ENCODE results near the gene TMEM259. TPM values are rescaled to one million over a fixed set of nuclear protein-coding genes. Genes with fewer than 3 reads are reported as not detected.

Gene TMEM259
- total and polyA plus RNA-seq, 9 of the 15 experiments (the other 6 are each of a cell fraction or from before 2014, with no cell fraction given), result 0.52 to 231 (median 63.6) TPM

DNA sequence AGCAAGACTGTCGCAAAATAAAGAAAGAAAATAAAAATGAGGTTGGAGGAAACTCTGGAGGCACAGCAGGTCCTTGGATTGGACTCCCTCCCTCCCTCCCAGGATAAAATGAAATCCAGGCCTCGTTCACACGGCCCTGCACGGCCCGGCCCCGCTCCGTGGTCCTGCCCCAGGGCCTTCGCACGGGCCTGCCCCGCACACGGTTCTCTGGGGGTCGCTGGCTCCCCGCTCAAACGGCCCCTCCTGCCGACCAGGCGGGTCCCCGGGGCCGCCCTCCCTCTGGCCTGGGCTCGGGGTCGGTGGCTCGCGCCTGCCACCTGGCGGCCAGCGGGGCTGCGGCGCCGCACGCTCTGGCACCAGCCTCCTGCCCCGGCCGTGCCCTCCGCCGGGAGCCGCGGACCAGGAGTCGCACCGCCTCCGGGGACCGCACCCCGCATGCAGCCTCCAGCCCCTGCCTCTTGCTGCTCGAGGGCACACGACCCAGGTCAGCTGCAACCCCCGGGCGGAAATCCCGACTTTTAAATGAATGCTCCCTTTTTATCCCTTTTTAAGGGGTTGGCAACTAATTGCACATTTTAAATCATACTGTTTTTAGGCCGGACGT, 38.3 kb downstream of the TMEM259 start (continued):
- TF ChIP-seq, protein P1, sequence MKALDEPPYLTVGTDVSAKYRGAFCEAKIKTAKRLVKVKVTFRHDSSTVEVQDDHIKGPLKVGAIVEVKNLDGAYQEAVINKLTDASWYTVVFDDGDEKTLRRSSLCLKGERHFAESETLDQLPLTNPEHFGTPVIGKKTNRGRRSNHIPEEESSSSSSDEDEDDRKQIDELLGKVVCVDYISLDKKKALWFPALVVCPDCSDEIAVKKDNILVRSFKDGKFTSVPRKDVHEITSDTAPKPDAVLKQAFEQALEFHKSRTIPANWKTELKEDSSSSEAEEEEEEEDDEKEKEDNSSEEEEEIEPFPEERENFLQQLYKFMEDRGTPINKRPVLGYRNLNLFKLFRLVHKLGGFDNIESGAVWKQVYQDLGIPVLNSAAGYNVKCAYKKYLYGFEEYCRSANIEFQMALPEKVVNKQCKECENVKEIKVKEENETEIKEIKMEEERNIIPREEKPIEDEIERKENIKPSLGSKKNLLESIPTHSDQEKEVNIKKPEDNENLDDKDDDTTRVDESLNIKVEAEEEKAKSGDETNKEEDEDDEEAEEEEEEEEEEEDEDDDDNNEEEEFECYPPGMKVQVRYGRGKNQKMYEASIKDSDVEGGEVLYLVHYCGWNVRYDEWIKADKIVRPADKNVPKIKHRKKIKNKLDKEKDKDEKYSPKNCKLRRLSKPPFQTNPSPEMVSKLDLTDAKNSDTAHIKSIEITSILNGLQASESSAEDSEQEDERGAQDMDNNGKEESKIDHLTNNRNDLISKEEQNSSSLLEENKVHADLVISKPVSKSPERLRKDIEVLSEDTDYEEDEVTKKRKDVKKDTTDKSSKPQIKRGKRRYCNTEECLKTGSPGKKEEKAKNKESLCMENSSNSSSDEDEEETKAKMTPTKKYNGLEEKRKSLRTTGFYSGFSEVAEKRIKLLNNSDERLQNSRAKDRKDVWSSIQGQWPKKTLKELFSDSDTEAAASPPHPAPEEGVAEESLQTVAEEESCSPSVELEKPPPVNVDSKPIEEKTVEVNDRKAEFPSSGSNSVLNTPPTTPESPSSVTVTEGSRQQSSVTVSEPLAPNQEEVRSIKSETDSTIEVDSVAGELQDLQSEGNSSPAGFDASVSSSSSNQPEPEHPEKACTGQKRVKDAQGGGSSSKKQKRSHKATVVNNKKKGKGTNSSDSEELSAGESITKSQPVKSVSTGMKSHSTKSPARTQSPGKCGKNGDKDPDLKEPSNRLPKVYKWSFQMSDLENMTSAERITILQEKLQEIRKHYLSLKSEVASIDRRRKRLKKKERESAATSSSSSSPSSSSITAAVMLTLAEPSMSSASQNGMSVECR (CRISPR knock-in tag; IDR thresholded peaks at IDR 0.05), result peak; percentile 53; the same call in 1 of the 2 replicates
- no peak for TF ChIP-seq NBN (IDR thresholded peaks at IDR 0.05; ENCODE audit: low read depth)
- 0 out of 2 replicates have a peak, but pooled peaks have one; percentile 15 for TF ChIP-seq KAT7 (CRISPR knock-in tag; IDR thresholded peaks at IDR 0.05; ENCODE audit: borderline replicate concordance)
- TF ChIP-seq ATF1 (CRISPR knock-in tag; IDR thresholded peaks at IDR 0.05), result no peak
- 0 out of 2 replicates have a peak, but pooled peaks have one; percentile 34 for TF ChIP-seq ATF1 (tag; IDR thresholded peaks at IDR 0.05)
- no peak for TF ChIP-seq NCOA1 (IDR thresholded peaks at IDR 0.05; ENCODE audit: low read depth)
- TF ChIP-seq KLF1 (tag; IDR thresholded peaks at IDR 0.05), result peak; percentile 59; the same call in 1 of the 2 replicates
- peak; percentile 62 for TF ChIP-seq CXXC5 (CRISPR knock-in tag; IDR thresholded peaks at IDR 0.05)
- TF ChIP-seq, protein P2, sequence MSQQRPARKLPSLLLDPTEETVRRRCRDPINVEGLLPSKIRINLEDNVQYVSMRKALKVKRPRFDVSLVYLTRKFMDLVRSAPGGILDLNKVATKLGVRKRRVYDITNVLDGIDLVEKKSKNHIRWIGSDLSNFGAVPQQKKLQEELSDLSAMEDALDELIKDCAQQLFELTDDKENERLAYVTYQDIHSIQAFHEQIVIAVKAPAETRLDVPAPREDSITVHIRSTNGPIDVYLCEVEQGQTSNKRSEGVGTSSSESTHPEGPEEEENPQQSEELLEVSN (IDR thresholded peaks at IDR 0.05; ENCODE audit: borderline replicate concordance in 1 of 2, extremely low read depth in 1 of 2, insufficient read depth in 1 of 2, insufficient read length in 1 of 2, low read depth in 1 of 2, low read length in 1 of 2, poor library complexity in 1 of 2, severe bottlenecking in 1 of 2), result peak; percentile 30 to 68
- peak; percentile 68 for TF ChIP-seq RBM25 (IDR thresholded peaks at IDR 0.05; ENCODE audit: low read depth, low read length, severe bottlenecking)
- TF ChIP-seq XRCC5 (IDR thresholded peaks at IDR 0.05; ENCODE audit: low read depth, low read length), result peak; percentile 43; the same call in 1 of the 2 replicates
- no peak for TF ChIP-seq EP300 (IDR thresholded peaks at IDR 0.05; ENCODE audit: low read length)
- TF ChIP-seq ZNF583 (CRISPR knock-in tag; IDR thresholded peaks at IDR 0.05), result 0 out of 2 replicates have a peak, but pooled peaks have one; percentile 43
- TF ChIP-seq, protein P3, sequence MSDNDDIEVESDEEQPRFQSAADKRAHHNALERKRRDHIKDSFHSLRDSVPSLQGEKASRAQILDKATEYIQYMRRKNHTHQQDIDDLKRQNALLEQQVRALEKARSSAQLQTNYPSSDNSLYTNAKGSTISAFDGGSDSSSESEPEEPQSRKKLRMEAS (CRISPR knock-in tag; IDR thresholded peaks at IDR 0.05), result peak; percentile 13; the same call in 1 of the 2 replicates
- TF ChIP-seq, protein P4, sequence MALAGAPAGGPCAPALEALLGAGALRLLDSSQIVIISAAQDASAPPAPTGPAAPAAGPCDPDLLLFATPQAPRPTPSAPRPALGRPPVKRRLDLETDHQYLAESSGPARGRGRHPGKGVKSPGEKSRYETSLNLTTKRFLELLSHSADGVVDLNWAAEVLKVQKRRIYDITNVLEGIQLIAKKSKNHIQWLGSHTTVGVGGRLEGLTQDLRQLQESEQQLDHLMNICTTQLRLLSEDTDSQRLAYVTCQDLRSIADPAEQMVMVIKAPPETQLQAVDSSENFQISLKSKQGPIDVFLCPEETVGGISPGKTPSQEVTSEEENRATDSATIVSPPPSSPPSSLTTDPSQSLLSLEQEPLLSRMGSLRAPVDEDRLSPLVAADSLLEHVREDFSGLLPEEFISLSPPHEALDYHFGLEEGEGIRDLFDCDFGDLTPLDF (CRISPR knock-in tag; IDR thresholded peaks at IDR 0.05), result 0 out of 2 replicates have a peak, but pooled peaks have one; percentile 51
- TF ChIP-seq ZKSCAN1 (IDR thresholded peaks at IDR 0.05; ENCODE audit: low read depth, low read length), result 0 out of 2 replicates have a peak, but pooled peaks have one; percentile 37
- peak; percentile 97 for TF ChIP-seq ZBTB7A (IDR thresholded peaks at IDR 0.05; ENCODE audit: borderline replicate concordance, control insufficient read depth, low read depth, low read length)
- no peak for TF ChIP-seq FOXM1 (IDR thresholded peaks at IDR 0.05; ENCODE audit: low read depth)
- TF ChIP-seq FOXM1 (CRISPR knock-in tag; IDR thresholded peaks at IDR 0.05; ENCODE audit: low read depth), result no peak
- TF ChIP-seq ZNF764 (CRISPR knock-in tag; IDR thresholded peaks at IDR 0.05; ENCODE audit: low read depth), result 0 out of 2 replicates have a peak, but pooled peaks have one; percentile 20
